ENCODE data around the gene MAP3K9. TPM values are rescaled to one million over a fixed set of nuclear protein-coding genes. Genes with fewer than 3 reads are reported as not detected.

Gene MAP3K9
- 0.15 and 0.17 TPM in 2 replicates for total RNA-seq

DNA sequence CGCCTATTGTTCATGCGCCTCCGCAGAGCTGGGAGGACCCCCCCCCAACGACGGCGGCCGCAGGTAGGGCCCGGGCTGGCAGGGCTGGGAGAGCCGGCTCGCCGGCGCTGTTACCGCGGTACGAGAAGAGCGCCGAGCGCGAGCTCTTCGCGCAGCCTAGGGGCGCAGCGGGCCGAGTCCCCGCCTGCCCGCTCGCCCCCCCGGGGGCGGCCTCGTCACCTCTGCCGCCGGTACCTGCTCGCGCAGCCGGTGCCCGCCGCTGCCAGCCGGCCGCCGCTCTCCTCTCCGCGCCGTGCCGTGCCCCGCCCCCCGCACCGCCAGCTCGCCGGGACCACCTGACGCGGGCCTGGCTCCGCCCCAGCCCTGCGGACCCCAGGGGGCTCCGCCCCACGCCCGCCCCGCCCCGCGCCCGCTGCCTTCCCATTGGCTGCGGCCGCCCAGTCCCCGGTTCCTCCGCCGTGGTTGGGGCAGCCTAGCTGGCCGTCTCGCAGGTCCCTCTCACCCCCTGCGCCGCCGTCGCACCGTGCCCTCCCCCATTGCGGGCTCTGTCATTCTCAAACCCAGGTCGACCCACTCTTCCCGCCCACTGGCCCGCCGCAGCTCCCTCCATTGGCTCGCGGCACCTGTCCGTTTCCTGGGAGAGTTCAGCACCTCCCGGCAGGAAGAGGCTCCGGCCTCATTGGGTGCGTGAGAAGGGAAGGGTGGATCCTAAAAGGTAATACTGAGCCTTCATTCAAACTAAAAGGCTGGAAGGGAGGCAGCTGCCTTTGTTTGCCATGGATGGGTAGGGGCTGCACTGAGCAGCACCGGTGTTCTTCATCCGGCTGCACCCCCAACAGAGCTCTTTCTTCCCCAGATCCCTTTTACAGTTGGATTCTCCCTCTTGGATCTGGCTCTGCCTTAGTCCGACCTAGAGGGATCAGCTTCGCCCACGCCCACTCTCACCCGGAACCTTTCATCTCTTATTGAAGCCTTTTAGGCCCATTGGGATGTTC, at the start of gene MAP3K9:
Gene MAP3K9 (minus strand): TSS at position 289 of the 995 bp plus-strand sequence. CDS start 342 bp downstream, outside the sequence.

Other genes starting within 250 kb of the MAP3K9 start
- gene MED6, start 208.9 kb downstream of the MAP3K9 start, total RNA-seq, result 28.4 and 46.0 TPM in 2 replicates
- 0.15 and 0.17 TPM in 2 replicates for gene TTC9, start 167.6 kb downstream of the MAP3K9 start, total RNA-seq
- gene PCNX1, start 97.9 kb upstream of the MAP3K9 start, total RNA-seq, result 50.6 and 54.8 TPM in 2 replicates